ENCODE measurements around the gene PCGF5.
A peak's percentile ranks its signal among the peaks of the same experiment; 100 is the strongest.

Gene PCGF5

DNA sequence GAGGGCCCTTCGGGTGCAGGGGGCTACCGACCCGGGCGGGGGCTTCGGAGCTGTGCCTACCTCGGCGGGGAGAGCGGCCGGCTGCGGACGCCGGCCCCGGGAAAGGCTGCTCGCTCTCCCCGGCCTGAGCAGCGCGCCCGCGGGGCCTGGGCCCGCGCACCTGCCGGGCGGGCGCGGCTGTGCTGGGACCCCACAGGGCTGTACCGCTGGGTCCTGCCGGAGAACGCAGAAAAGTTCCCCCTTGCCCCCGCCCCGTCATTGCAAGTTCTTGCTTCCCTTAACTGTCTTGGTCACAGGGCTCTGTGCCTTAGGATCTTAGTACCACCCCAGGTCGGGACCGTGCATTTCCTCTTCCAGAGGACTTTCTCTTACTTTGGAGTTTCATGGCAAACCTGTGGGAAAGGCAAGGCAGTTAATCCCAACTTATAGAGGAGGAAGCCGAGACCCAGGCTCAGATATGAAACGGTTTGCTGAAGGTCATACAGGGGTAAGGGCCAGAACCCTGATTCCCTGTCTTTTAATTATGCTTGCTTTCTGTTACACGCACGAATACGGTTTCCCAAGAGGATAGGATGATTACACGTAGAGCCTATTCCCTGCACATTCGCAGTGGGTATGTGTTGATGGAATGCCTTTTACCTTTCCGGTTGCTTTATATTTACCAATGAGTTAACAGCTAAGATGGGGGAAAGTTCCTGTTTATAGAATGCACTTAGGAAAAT, 652 bp downstream of the PCGF5 start:
- TF ChIP-seq, protein P1, sequence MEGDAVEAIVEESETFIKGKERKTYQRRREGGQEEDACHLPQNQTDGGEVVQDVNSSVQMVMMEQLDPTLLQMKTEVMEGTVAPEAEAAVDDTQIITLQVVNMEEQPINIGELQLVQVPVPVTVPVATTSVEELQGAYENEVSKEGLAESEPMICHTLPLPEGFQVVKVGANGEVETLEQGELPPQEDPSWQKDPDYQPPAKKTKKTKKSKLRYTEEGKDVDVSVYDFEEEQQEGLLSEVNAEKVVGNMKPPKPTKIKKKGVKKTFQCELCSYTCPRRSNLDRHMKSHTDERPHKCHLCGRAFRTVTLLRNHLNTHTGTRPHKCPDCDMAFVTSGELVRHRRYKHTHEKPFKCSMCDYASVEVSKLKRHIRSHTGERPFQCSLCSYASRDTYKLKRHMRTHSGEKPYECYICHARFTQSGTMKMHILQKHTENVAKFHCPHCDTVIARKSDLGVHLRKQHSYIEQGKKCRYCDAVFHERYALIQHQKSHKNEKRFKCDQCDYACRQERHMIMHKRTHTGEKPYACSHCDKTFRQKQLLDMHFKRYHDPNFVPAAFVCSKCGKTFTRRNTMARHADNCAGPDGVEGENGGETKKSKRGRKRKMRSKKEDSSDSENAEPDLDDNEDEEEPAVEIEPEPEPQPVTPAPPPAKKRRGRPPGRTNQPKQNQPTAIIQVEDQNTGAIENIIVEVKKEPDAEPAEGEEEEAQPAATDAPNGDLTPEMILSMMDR (IDR thresholded peaks at IDR 0.05; ENCODE audit: insufficient read depth, low read depth, low read length, missing control alignments): no peak
- H3K4me3 ChIP-seq (ENCODE audit: low read length): peak overlapping the region; percentile 58
- DNase-seq (ENCODE audit: low read depth): peak; percentile 14

DNA sequence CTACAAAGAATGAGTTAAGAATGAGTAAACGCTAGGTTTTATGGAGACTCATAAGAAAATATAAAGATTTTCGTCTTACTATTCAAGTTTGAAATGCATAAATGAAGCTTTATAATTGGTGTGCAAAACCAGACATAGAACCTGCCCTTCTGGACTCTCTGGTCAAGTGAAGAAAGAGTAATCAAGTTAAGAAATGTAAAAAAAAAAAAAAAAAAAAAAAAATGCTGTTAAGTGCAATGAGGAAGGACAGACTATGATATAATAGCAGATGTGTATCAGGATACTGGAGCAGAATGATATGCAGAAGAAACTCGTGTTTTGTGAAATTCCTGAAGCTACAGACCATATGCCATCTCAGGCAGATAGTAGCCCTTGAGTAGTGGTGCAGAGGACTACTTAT, 5.6 kb downstream of the PCGF5 start:
- no peak for DNase-seq (ENCODE audit: low read depth)
- H3K4me3 ChIP-seq (ENCODE audit: low read length): no peak overlapping the region
- TF ChIP-seq, protein P1 (IDR thresholded peaks at IDR 0.05; ENCODE audit: insufficient read depth, low read depth, low read length, missing control alignments): no peak

DNA sequence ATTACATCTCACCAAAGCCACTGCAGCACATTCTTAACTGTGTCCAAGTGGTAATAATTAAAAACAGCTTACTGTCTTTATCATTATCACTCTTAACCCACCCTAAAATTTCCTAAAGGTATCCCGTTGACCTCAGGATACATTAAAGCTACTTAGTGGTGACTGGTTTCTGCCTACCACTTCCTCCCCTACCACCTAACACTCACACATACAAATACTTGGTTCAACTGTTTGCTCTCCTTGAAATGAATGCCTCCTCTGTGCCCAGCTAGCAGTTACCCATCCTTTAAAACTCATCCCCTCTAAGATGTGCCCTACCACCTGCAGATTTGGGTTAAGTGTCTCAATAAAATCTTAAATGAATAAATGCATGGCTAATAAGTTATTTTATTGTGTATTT, 7.1 kb downstream of the PCGF5 start:
- H3K4me3 ChIP-seq (ENCODE audit: low read length): no peak overlapping the region
- no peak for DNase-seq (ENCODE audit: low read depth)
- TF ChIP-seq, protein P1 (IDR thresholded peaks at IDR 0.05; ENCODE audit: insufficient read depth, low read depth, low read length, missing control alignments): no peak

DNA sequence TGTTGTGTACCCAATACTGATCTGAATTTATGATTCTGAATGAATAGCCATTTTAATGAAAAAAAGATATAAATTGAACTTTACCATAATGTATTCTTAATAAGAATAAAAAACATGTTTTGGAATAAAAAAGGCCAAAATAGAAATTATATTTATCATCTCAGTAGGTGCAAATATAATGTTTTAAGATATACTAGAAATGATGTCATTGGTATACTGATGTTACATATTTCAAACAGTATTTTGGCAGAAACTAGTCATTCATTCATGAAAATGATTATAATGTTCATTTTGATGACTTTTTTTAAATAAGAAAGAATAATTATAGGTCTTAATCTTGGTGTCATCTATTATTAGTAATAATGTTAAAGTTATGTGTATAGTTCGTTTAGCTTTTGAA, 9.2 kb downstream of the PCGF5 start:
- no peak overlapping the region for H3K4me3 ChIP-seq (ENCODE audit: low read length)
- TF ChIP-seq, protein P1 (IDR thresholded peaks at IDR 0.05; ENCODE audit: insufficient read depth, low read depth, low read length, missing control alignments): no peak
- DNase-seq (ENCODE audit: low read depth): no peak

DNA sequence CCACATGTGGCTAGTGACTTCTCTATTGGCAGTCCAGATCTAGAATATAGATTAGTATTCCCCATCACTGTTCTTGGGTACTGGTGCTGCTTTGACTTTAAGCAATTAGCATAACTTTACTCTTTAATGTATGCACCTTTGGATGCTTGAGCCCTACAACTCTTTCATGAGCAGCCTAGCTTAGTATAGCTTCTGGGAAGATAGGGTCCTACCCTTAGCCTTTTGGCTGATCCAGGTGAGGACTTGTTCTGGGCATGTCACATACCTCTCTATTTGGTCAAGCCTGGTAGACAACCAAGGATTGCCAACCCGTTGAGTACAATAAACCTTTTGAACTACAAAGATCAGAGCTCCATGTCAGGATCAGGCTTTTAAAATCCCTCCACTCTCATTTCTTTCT, 17.7 kb downstream of the PCGF5 start:
- peak; percentile 15 for DNase-seq (ENCODE audit: low read depth)
- TF ChIP-seq, protein P1 (IDR thresholded peaks at IDR 0.05; ENCODE audit: insufficient read depth, low read depth, low read length, missing control alignments): no peak
- no peak overlapping the region for H3K4me3 ChIP-seq (ENCODE audit: low read length)

DNA sequence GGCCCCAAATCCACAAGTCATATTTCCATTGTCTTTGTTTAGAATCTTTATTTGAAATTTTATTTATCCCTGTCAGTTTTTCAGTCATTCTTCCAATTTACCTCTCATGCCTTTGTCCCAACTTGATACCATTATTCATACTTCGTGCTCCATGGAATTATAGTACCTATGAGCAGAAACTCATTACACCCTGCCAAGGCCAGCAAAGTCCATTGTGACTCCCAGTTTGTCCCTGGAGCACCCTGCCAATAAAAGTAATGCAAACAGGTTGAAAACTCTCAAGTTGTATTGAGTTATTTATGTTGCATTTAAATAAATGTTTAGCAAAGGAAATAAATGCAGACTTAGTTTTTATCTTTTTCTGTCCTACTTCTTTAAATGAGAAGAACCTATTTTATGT, 19.3 kb downstream of the PCGF5 start:
- TF ChIP-seq, protein P1 (IDR thresholded peaks at IDR 0.05; ENCODE audit: insufficient read depth, low read depth, low read length, missing control alignments): no peak
- no peak overlapping the region for H3K4me3 ChIP-seq (ENCODE audit: low read length)
- no peak for DNase-seq (ENCODE audit: low read depth)

DNA sequence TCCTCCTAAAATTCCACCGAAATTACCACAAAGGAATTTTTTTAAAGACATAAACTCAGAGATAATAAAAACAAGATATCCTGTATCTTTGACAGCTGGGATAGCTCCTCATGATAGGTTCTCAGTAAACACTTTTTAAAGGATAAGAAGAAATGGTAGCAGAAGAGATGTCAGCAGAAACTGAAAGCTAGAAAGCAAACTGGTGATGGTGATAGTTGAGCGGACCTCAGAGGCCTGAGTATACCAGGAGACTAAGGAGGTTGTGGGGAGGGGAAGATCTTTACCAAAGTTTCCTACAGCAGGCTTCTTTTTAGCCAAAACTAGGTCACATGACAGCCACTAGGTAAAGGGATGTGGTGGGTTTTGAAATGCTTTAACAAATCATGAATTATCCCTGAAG, 22.5 kb downstream of the PCGF5 start:
- no peak overlapping the region for H3K4me3 ChIP-seq (ENCODE audit: low read length)
- no peak for DNase-seq (ENCODE audit: low read depth)
- TF ChIP-seq, protein P1 (IDR thresholded peaks at IDR 0.05; ENCODE audit: insufficient read depth, low read depth, low read length, missing control alignments): no peak

All from epithelial cell of esophagus (primary cell).